Left lobe of liver (tissue), 2 donors: Measurements from ENCODE around the gene MAML2. TPM values are rescaled to one million over a fixed set of nuclear protein-coding genes. Genes with fewer than 3 reads are reported as not detected.

ENCODE experiments used
- ATAC-seq: fragments of 200-7000 bp; cut with Tn5 transposase; one replicate; pipeline ENCODE4 v1.9.1; 2020; ENCODE audit warnings: mild to moderate bottlenecking, moderate library complexity
- DNase-seq: peaks from one replicate; pipeline ENCODE4 v3.0.0-alpha.2; 2020; ENCODE audit warnings: low spot score
- total RNA-seq: library from RNA; stranded (reverse); gene quantifications from one replicate; pipeline ENCODE4 v1.2.1, GENCODE V29; 2021
- donor health status: DM: no; HTN: no; CAD: no; lungs with moderate emphysema.
- donor health status: DM: no; HTN: yes; CAD: no.

Gene MAML2
- total RNA-seq, 1 donor from 2014 or later = 1.0 TPM

GRCh38 chr11:96318850-96319249 is 24.1 kb downstream of the MAML2 start:
- ATAC-seq (no peak), DNase-seq (no peak)

GRCh38 chr11:96318399-96318798 is 24.6 kb downstream of the MAML2 start:
- ATAC-seq (no peak), DNase-seq (no peak)

- DNase-seq = no peak
- no peak for ATAC-seq
Observed at GRCh38 chr11:96317985-96318384, 25.0 kb downstream of the MAML2 start.

GRCh38 chr11:96317571-96317970 is 25.4 kb downstream of the MAML2 start:
- ATAC-seq (no peak), DNase-seq (no peak)

GRCh38 chr11:96316869-96317268 is 26.1 kb downstream of the MAML2 start:
- no peak for ATAC-seq
- no peak for DNase-seq

- DNase-seq = no peak
- ATAC-seq = no peak
Observed at GRCh38 chr11:96315476-96315875, 27.5 kb downstream of the MAML2 start.

GRCh38 chr11:96314326-96315020 is 28.5 kb downstream of the MAML2 start:
- DNase-seq (no peak), ATAC-seq (peak; percentile 51)

GRCh38 chr11:96313163-96313562 is 29.8 kb downstream of the MAML2 start:
- ATAC-seq (no peak), DNase-seq (no peak)

GRCh38 chr11:96311120-96311568 is 31.9 kb downstream of the MAML2 start:
- no peak for DNase-seq
- ATAC-seq = peak; percentile 39

- DNase-seq = no peak
- ATAC-seq = no peak
Observed at GRCh38 chr11:96310236-96310635, 32.8 kb downstream of the MAML2 start.

- no peak for ATAC-seq
- DNase-seq = no peak
Observed at GRCh38 chr11:96309643-96310017, 33.4 kb downstream of the MAML2 start.

GRCh38 chr11:96309016-96309642 is 33.9 kb downstream of the MAML2 start:
- DNase-seq (no peak), ATAC-seq (no peak)

- DNase-seq = no peak
- no peak for ATAC-seq
Observed at GRCh38 chr11:96307776-96308140, 35.2 kb downstream of the MAML2 start.

GRCh38 chr11:96306933-96307775 is 35.8 kb downstream of the MAML2 start:
- DNase-seq (peak; percentile 64), ATAC-seq (peak; percentile 86)

- ATAC-seq (no peak), DNase-seq (no peak)
Observed at GRCh38 chr11:96306600-96306932, 36.4 kb downstream of the MAML2 start.

- ATAC-seq = no peak
Observed at GRCh38 chr11:96306071-96306470, 36.9 kb downstream of the MAML2 start.

GRCh38 chr11:96303980-96304379 is 39.0 kb downstream of the MAML2 start:
- ATAC-seq = no peak
- no peak for DNase-seq

More at GRCh38 chr11:96306071-96306470, 36.9 kb downstream of the MAML2 start:
- DNase-seq = no peak

- DNase-seq (no peak), ATAC-seq (no peak)
Observed at GRCh38 chr11:96303064-96303463, 39.9 kb downstream of the MAML2 start.

GRCh38 chr11:96301818-96302217 is 41.2 kb downstream of the MAML2 start:
- ATAC-seq = no peak
- DNase-seq = no peak

- ATAC-seq = no peak
Observed at GRCh38 chr11:96299155-96299888, 43.7 kb downstream of the MAML2 start.

GRCh38 chr11:96295369-96295768 is 47.6 kb downstream of the MAML2 start:
- no peak for ATAC-seq
- DNase-seq = no peak

More at GRCh38 chr11:96299155-96299888, 43.7 kb downstream of the MAML2 start:
- no peak for DNase-seq
